Choroid plexus epithelial cell (primary cell): ENCODE measurements around the gene CTNNA1.

Experiments
- DNase-seq: peaks from one replicate; pipeline ENCODE4 v3.0.0-alpha.2; 2010; ENCODE audit warnings: low read depth
- H3K4me3 ChIP-seq: 2 replicates; pipeline ENCODE4 v1.5.1; 2011; ENCODE audit warnings: low read depth, mild to moderate bottlenecking, control low read depth, low read length, moderate library complexity
- CTCF ChIP-seq: conservative IDR thresholded peaks from 2 replicates; pipeline ENCODE4 v1.5.1; 2011; ENCODE audit warnings: low read depth, mild to moderate bottlenecking, control low read depth, inconsistent platforms, low read length, moderate library complexity

Gene CTNNA1

GRCh38 chr5:138925090-138925635, 171.9 kb downstream of the CTNNA1 start:
- H3K4me3 ChIP-seq: no peak overlapping the region
- no peak for TF ChIP-seq CTCF
- no peak for DNase-seq

GRCh38 chr5:138926257-138926656, 173.0 kb downstream of the CTNNA1 start:
- TF ChIP-seq CTCF: no peak
- DNase-seq: no peak
- no peak overlapping the region for H3K4me3 ChIP-seq

DNA sequence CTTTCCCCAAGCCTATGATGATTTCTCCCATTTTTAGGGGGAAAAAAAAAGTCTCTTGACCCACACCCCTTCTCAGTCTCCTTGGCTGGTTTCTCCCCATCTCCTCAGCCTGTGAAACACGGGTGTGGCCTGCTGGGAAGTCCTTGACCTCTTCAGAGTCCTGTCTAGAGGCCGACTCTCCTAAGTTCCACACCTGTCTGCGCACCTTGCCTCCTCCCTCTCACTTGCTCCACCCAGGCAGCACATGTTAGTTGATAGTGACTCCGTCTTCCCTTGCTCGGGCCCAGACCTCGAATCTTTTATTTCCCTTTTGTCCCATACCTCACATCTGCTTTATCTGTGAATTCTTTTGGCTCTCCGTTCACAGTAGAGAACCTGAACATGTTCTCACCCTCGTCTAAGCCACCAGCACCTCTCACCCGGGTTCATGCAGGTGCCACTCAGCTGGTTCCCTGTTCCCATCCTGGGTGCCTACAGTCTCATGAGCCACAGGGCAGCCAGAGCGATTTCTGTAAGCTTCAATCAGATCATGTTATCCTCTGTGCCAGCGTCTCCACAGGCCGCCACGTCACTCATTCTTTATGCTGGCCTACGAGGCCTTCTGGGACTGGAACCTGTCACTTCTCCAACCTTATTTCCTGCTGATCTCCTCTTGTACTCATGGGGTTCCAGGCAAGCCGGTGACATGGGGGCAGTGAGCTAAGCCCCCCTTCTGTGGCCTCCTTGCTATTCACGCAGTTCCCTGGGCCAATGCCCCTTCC, 173.6 kb downstream of the CTNNA1 start:
- no peak for DNase-seq
- H3K4me3 ChIP-seq: no peak overlapping the region
- TF ChIP-seq CTCF: no peak

DNA sequence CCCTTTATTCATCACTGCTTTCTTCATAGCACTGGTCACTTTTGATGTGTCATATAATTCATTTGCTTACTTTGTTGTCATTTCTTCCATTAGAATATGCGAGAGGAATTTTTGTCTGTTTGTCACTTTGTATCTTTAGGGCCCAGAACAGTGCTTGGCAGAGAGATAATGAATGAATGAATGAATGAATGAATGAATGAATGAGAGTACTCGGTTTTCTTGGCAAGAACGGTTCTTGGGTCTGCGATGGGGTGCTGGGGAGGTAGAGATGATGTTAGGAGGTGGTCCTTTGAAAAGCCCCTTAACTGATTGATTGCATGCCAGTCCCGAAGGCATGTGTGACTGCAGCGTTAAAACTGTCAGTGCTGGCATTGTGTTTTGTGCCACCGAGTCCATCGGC, 174.3 kb downstream of the CTNNA1 start:
- no peak for DNase-seq
- no peak overlapping the region for H3K4me3 ChIP-seq
- no peak for TF ChIP-seq CTCF

DNA sequence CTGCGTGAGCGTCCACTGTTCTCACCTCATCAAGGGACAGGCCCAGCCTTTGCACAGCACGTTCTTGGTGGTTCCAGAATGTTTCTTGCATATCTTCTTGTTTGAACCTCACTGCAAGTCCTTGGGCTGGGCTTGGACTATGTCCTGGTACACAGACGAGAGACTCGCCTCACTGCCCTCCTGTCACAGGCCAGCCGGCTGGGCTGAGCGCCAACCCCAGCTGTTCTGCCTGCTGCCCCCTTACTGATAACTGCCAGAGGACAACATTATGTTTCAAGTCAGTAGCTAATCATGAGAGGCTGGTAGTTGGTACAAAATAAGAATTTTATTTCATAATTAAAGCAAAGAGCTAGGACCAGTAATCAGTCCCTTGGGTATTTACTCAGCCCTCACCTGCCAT, 174.8 kb downstream of the CTNNA1 start:
- no peak for TF ChIP-seq CTCF
- H3K4me3 ChIP-seq: no peak overlapping the region
- peak; percentile 28 for DNase-seq

- no peak for TF ChIP-seq CTCF
- DNase-seq: no peak
- H3K4me3 ChIP-seq: no peak overlapping the region
These were observed 176.3 kb downstream of the CTNNA1 start for GRCh38 chr5:138929571-138929955.
